HEK293 (cell line): ENCODE results near the gene ITGA5.

Source experiments
- CTCF ChIA-PET: fragments of 350-600 bp; formaldehyde crosslinking; extraction: SDS; loops from one replicate; lab custom pipeline; 2021; ENCODE audit warnings: antibody characterized with exemption; lab: Yijun Ruan, JAX
- POLR2A ChIA-PET: fragments of 300-600 bp; formaldehyde crosslinking; extraction: SDS; loops from one replicate; lab custom pipeline; 2020; ENCODE audit warnings: antibody characterized with exemption, inconsistent platforms; lab: Yijun Ruan, JAX
- H3K27ac ChIP-seq: fragments of 200-500 bp; sonication (Bioruptor generic); 2 replicates; pipeline ENCODE4 v1.5.1; 2014; ENCODE audit warnings: low read depth, low read length, control low read depth, inconsistent platforms; ENCODE audit errors: extremely low read depth
- H3K36me3 ChIP-seq, 2 experiments: fragments of 200-500 bp in 1 of 2; sonication (Bioruptor generic) in 1 of 2; 1 replicate in 1 of 2; 2 replicates in 1 of 2; pipeline ENCODE4 v1.5.1; 2014 to 2017; ENCODE audit warnings: inconsistent platforms in 2 of 2, low read length in 2 of 2; ENCODE audit not compliant: control insufficient read depth in 2 of 2, insufficient read depth in 1 of 2
- H3K4me1 ChIP-seq: fragments of 200-500 bp; sonication (Bioruptor generic); 2 replicates; pipeline ENCODE4 v1.5.1; 2014; ENCODE audit warnings: mild to moderate bottlenecking, low read length, inconsistent platforms; ENCODE audit not compliant: control insufficient read depth, insufficient read depth
- H3K4me3 ChIP-seq: 2 replicates; pipeline ENCODE4 v1.5.1; 2011; ENCODE audit warnings: low read depth, mild to moderate bottlenecking, control low read depth, low read length, moderate library complexity
- H3K9me3 ChIP-seq: fragments of 200-500 bp; sonication (Bioruptor generic); 2 replicates; pipeline ENCODE4 v1.5.1; 2014; ENCODE audit warnings: low read depth, low read length, inconsistent platforms; ENCODE audit not compliant: control insufficient read depth, insufficient read depth
- FEZF1 ChIP-seq: fragments of 450-650 bp; formaldehyde crosslinking; IDR thresholded peaks from 2 replicates; pipeline ENCODE4 v1.5.1; 2016; ENCODE audit warnings: missing biosample characterization, missing genetic modification characterization
- KLF9 ChIP-seq: fragments of 450-650 bp; formaldehyde crosslinking; IDR thresholded peaks from 2 replicates; pipeline ENCODE4 v1.5.1; 2016; ENCODE audit warnings: missing biosample characterization, missing genetic modification characterization, low read depth
- PBX3 ChIP-seq: sonication (generic); formaldehyde crosslinking; IDR thresholded peaks from 2 replicates; pipeline ENCODE4 v1.8.1; 2022; ENCODE audit warnings: mild to moderate bottlenecking, moderate library complexity, missing genetic modification reagents
- ZBTB26 ChIP-seq: fragments of 450-650 bp; formaldehyde crosslinking; optimal IDR thresholded peaks from 2 replicates; pipeline ENCODE3; 2016; ENCODE audit warnings: missing biosample characterization, mild to moderate bottlenecking, missing genetic modification characterization
- ZBTB44 ChIP-seq: fragments of 450-650 bp; IDR thresholded peaks from 2 replicates; pipeline ENCODE4 v1.5.1; 2018; ENCODE audit warnings: missing biosample characterization, mild to moderate bottlenecking, missing genetic modification characterization
- ZFP69B ChIP-seq: fragments of 450-650 bp; formaldehyde crosslinking; IDR thresholded peaks from 2 replicates; pipeline ENCODE4 v1.5.1; 2016; ENCODE audit warnings: missing biosample characterization, missing genetic modification characterization
- ZNF10 ChIP-seq: fragments of 450-650 bp; formaldehyde crosslinking; IDR thresholded peaks from 2 replicates; pipeline ENCODE4 v1.5.1; 2017; ENCODE audit warnings: missing biosample characterization, missing genetic modification characterization
- ZNF19 ChIP-seq: fragments of 450-650 bp; formaldehyde crosslinking; IDR thresholded peaks from 2 replicates; pipeline ENCODE4; 2016; ENCODE audit warnings: missing biosample characterization, missing genetic modification characterization, low read depth
- ZNF223 ChIP-seq: fragments of 450-650 bp; formaldehyde crosslinking; IDR thresholded peaks from 2 replicates; pipeline ENCODE4 v1.5.1; 2016; ENCODE audit warnings: missing biosample characterization, missing genetic modification characterization
- ZNF366 ChIP-seq: fragments of 450-650 bp; formaldehyde crosslinking; conservative IDR thresholded peaks from 2 replicates; pipeline ENCODE4 v1.5.1; 2016; ENCODE audit warnings: missing biosample characterization, missing genetic modification characterization
- ZNF394 ChIP-seq: fragments of 450-650 bp; formaldehyde crosslinking; IDR thresholded peaks from 2 replicates; pipeline ENCODE4 v1.5.1; 2016; ENCODE audit warnings: missing biosample characterization, missing genetic modification characterization, mild to moderate bottlenecking, moderate library complexity, borderline replicate concordance
- ZNF654 ChIP-seq: fragments of 450-650 bp; formaldehyde crosslinking; IDR thresholded peaks from 2 replicates; pipeline ENCODE4 v1.5.1; 2016; ENCODE audit warnings: low read depth, missing biosample characterization, missing genetic modification characterization
- ZNF692 ChIP-seq: fragments of 450-650 bp; formaldehyde crosslinking; IDR thresholded peaks from 2 replicates; pipeline ENCODE4 v1.5.1; 2016; ENCODE audit warnings: missing biosample characterization, missing genetic modification characterization
- ZNF837 ChIP-seq: fragments of 450-650 bp; formaldehyde crosslinking; IDR thresholded peaks from 2 replicates; pipeline ENCODE4 v1.5.1; 2016; ENCODE audit warnings: missing biosample characterization, missing genetic modification characterization
- ZSCAN5A ChIP-seq: fragments of 450-650 bp; formaldehyde crosslinking; IDR thresholded peaks from 2 replicates; pipeline ENCODE4 v1.5.1; 2016; ENCODE audit warnings: missing biosample characterization, missing genetic modification characterization

Gene ITGA5

GRCh38 chr12:54398995-54399793, 19.9 kb downstream of the ITGA5 start (continued):
- TF ChIP-seq ZBTB26 (tag by site-specific recombination) (no peak), ZFP69B (0 out of 2 replicates have a peak, but pooled peaks have one; percentile 29), ZNF10 (no peak), ZNF654 (peak; percentile 94), PBX3 (CRISPR knock-in tag) (no peak), ZNF692 (tag by site-specific recombination) (peak; percentile 43; the same call in 1 of the 2 replicates)

GRCh38 chr12:54398218-54398617, 20.8 kb downstream of the ITGA5 start:
- Histone ChIP-seq H3K9me3 (no peaks in the 10 kb centered on the region), H3K36me3 (peaks cover 16 to 88% of the 10 kb centered on the region in 2 experiments), H3K27ac (no peak overlapping the region), H3K4me1 (no peaks in the 10 kb centered on the region), H3K4me3 (no peak overlapping the region)
- ChIA-PET CTCF (interaction anchor here (0.6 to 12.2 kb wide), 12 partner anchors 12 to 184 kb away, joined by 3 to 924 read pairs (median 8); partner anchors contain the start of genes ITGA5 and ZNF385A), POLR2A (no interaction called here)
- TF ChIP-seq ZBTB26 (tag by site-specific recombination) (no peak), FEZF1 (tag by site-specific recombination) (no peak)

- TF ChIP-seq ZNF366 (tag by site-specific recombination), result no peak
- TF ChIP-seq KLF9, result no peak
- TF ChIP-seq ZBTB44, result no peak
- TF ChIP-seq ZNF837 (tag by site-specific recombination), result no peak
- no peak for TF ChIP-seq ZNF19 (tag by site-specific recombination)
- TF ChIP-seq ZNF394 (tag by site-specific recombination), result no peak
- no peak for TF ChIP-seq ZSCAN5A (tag by site-specific recombination)
- TF ChIP-seq ZNF223 (tag by site-specific recombination), result no peak
- ChIA-PET CTCF (interaction anchor here (0.7 to 12.2 kb wide), 6 partner anchors 11 to 653 kb away, joined by 3 to 924 read pairs (median 22); partner anchors contain the start of gene ZNF385A), POLR2A (no interaction called here)
- H3K36me3 ChIP-seq, result peaks cover 16 to 78% of the 10 kb centered on the region in 2 experiments
- no peaks in the 10 kb centered on the region for H3K4me1 ChIP-seq
- H3K27ac ChIP-seq, result no peak overlapping the region
- H3K4me3 ChIP-seq, result no peak overlapping the region
- H3K9me3 ChIP-seq, result no peaks in the 10 kb centered on the region
These were observed 21.9 kb downstream of the ITGA5 start for GRCh38 chr12:54397157-54397556.
